Measurements from ENCODE around the gene IL1A.

The IL1A gene

DNA sequence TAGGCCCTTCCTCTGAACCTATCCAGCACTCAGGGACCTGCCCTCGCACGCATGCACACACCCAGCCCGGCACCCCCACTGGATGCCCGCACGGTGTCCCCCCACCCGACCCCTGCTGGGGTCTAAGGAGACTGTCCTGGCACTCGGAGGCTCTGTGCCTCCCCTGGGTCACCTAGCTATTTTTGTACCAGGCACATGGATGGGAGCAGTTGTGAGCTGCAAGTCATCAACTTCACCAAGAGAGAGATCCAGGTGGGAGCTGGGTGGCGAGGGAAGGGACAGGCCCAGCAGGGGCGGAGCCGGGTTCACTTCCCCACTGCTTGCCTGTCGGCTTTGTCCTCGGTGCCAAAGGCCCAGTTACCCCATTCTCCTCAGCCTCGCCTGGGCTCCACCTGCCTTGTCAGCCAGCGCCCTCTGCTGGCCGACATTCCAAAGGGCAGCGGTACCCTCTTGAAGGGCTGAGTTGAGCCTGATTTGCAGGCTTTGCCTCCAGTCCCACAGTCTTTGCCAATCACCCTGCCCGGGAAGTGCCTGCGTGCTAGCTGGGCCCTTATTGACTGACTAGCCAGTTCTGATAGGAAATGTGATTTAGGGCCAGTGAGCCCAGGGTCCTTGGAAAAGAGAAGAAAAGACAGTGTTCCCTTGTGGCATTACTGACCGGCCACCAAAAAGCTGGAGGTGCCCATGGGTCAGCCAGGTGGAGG is 57.7 kb downstream of the IL1A start:
- DNase-seq (ENCODE audit: low spot score), result peak; percentile 93

DNA sequence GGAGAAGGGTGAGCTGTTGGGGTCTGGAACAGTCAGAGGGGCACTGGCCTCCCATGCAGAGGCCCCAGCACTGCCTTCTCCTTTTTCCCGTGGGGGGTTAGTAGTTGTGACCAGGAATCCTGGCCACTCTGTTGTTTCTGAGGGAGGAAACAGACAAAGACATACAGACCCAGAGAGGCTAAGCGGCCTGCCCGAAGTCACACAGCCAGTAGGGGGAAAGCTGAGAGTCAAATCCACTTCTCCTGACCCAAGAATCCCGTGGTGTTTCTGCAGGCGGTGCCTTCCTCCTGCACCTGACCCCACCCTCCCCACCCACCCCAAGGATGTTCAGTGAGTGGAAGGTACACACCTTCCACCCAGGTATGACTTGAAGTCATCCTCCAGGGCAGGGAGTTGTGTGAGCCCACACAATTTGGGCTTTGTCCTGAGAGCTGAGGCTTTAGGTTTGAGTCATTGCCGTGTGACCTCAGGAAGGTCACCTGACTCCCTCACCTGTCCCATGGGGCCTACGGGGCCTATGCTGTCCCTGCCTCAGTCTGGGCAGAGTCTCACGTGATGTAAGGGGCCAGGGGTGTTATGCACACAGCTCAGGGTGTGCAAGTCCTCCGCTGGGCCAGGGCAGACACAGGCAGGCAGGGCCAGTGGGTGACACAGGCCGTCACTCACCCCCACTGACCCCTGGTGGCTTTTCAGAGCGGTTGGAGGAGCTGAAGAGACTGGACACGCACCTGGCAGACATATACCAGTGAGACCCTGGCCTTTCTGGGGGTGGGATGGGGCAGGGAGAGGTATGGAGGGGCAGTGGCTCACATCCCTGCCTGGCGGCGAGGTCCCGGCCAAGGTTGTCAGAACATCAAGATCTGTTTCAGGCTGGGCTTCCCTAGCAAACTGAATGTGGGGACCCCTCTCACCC is 58.5 kb downstream of the IL1A start:
- no peak for DNase-seq (ENCODE audit: low spot score)

DNA sequence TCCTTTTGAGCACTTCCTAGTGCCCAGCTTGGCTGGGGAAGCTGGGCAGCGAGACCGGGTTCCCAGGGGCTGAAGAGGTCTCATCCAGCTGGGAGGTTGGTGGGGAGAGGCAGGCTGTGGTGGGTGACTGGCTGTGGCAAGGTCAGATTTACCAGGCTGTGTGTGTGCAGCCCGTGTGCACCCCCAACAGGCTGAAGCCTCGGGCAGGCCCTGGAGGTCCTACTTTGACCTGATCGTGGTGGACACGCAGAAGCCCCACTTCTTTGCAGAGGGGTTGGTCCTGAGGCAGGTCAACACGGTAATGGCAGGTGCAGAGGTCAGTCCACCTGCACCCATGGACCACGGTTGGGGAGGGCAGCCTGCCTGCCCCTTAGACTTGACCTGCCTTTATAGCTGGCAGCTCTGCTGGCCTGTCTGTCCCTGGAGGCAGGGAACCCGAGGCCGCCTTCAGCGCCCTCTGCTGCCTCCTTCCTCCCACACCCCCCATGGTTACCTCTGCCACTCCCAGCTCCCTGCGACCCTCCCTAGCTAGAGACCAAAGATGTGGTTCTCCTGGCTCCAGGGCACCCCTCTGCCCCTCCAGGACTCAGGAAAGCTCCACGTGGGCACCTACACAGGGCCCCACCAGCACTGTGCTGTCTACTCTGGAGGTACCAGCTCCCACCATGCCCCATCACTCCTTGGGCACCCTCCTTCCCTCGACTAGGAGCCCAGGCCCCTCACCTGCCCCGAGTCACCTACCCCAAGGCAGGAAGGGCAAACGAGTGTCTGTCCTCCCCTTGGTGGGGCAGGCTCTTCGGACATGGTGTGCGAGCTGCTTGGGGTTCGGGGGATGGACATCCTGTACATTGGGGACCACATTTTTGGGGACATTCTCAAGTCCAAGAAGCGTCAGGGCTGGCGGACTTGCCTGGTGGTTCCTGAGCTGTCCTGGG is 59.4 kb downstream of the IL1A start:
- no peak for DNase-seq (ENCODE audit: low spot score)

DNA sequence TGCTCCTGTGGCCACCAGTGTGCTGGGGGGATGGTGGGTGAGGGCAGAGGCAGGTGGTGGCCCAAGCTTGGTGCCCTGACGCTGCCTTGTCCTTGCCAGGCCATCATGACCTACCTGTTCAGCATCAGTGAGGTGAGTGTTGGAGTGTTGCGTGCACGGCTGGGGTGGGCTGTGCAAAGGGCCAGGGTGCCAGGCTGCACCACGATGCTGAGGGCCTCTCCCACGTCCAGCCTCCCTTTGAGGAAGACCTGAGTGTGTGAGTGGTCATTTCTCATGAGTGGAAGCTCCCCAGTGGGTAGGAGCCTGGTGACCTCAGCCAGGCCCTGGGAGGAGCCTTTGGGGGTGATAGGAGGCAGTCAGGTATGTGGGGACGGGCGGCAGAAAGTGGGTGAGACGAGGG is 60.3 kb downstream of the IL1A start:
- no peak for DNase-seq (ENCODE audit: low spot score)
